Adrenal gland (tissue), 12 donors: Measurements from ENCODE around the gene CSK. TPM values are rescaled to one million over a fixed set of nuclear protein-coding genes. Genes with fewer than 3 reads are reported as not detected.

Source experiments
- DNase-seq, 7 donors: peaks; one replicate each; pipeline ENCODE4 v3.0.0-alpha.2; 2019 to 2020
- H3K27ac ChIP-seq, 5 donors: fragments of 200-600 bp; sonication (generic) in 4 of 5; 1 replicate in 3 of 5; 2 replicates in 2 of 5; pipeline versions ENCODE4 v1.5.1 to v1.8.0; 2016 to 2020; ENCODE audit warnings: mild to moderate bottlenecking in 1 of 5
- H3K27me3 ChIP-seq: fragments of 200-600 bp; 2 replicates; pipeline ENCODE4 v1.8.0; 2021
- H3K36me3 ChIP-seq, 2 donors: fragments of 200-600 bp; replicated peaks in 1 of 2; 1 replicate in 1 of 2; 2 replicates in 1 of 2; pipeline versions ENCODE4 v1.5.1 to v1.8.0; 2018 to 2022
- H3K4me1 ChIP-seq, 2 donors: fragments of 200-600 bp; replicated peaks in 1 of 2; 1 replicate in 1 of 2; 2 replicates in 1 of 2; pipeline versions ENCODE4 v1.5.1 to v1.8.0; 2018 to 2021
- H3K4me3 ChIP-seq, 4 donors: fragments of 200-600 bp; sonication (generic) in 3 of 4; one replicate each; pipeline ENCODE4 v1.5.1; 2016 to 2018
- H3K9me3 ChIP-seq, 3 donors: fragments of 200-600 bp; sonication (generic) in 1 of 3; replicated peaks in 1 of 3; 1 replicate in 2 of 3; 2 replicates in 1 of 3; pipeline versions ENCODE4 v1.5.1 to v1.8.0; 2016 to 2021
- POLR2A ChIP-seq, 2 donors: fragments of 450-650 bp; IDR thresholded peaks; one replicate each; pipeline ENCODE4 v1.6.1; 2017; ENCODE audit warnings: antibody characterized with exemption in 2 of 2, mild to moderate bottlenecking in 2 of 2, moderate library complexity in 1 of 2
- WGBS, 4 donors: extraction: QIAGEN DNeasy Blood & Tissue Kit in 2 of 4; methylation state at CpG; one replicate each; pipeline versions ENCODE4 v1.1.5 to v1.1.7; 2013 to 2017; 5-methylcytosine and 5-hydroxymethylcytosine counted together
- intact Hi-C, 2 donors: fragments of 100-400 bp; cut with DNase I; formaldehyde crosslinking; loops; one replicate each; pipeline versions ENCODE4 v1.14.1 to v1.15.0; 2022 to 2023
- polyA plus RNA-seq, 3 donors: library from polyadenylated mRNA; stranded (reverse); fragments of 200-250 nt in 2 of 3; fragments of 350-450 nt in 1 of 3; fragmentation: Illumina TruSeq in 1 of 3; extraction: RNeasy Lipid Tissue Mini Kit (QIAGEN cat#74804) in 1 of 3; gene quantifications; one replicate each; pipeline ENCODE4 v1.2.3, GENCODE V29; 2013 to 2014
- total RNA-seq, 9 donors: library from RNA; depleted of rRNA in 4 of 9; stranded (reverse); fragments of >200 nt in 4 of 9; fragments of 120-200 nt in 1 of 9; fragmentation: NEBNext Ultra II Directional in 1 of 9; extraction: Animal tissue kit (Norgen Biotek cat#: 25700) in 1 of 9; gene quantifications; one replicate each; pipeline versions ENCODE4 v1.1.0 to v1.2.4, GENCODE V29; 2013 to 2023
- TF ChIP-seq, protein P1 (sequence below), 6 experiments: fragments of 450-650 bp in 4 of 6; fragments of 200-600 bp in 2 of 6; sonication (generic) in 1 of 6; IDR thresholded peaks; 1 replicate in 5 of 6; 2 replicates in 1 of 6; pipeline versions ENCODE4 v1.5.1 to v1.8.0; 2016 to 2021; ENCODE audit warnings: antibody characterized with exemption in 6 of 6, mild to moderate bottlenecking in 2 of 6, moderate library complexity in 1 of 6
- donor health status: healthy with polysubstance abuse.
- donor health status: Bipolar disorder and iron deficiency.
- donor health status: DM: yes; HTN: yes; CAD: no.
- donor health status: DM: no; HTN: no; CAD: no.
- donor health status: DM: no; HTN: no; CAD: no.
- donor health status: DM: yes; HTN: yes; CAD: no.

The CSK gene
- total and polyA plus RNA-seq, 12 donors: 10.9 to 59.4 (median 27.6) TPM

DNA sequence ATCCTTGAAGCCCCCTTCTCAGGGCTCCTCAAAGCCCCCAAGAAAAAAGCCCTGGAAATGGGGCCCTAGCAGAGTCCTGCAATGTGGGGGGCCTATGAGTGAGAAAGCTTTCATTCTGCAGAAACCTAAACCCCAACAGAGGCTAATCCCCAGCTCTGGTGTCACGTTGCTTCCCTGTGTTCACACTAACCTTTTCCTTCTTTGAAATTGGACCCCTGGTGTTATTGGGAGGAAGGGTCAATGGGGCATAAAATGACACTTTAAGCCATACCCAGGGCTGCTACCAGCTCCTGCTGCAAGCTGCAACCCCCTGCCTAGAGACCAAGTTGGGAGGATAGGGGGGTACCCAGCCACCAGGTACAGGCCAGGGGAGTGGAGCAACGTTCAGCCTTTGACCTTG, 31.1 kb upstream of the CSK start:
- Histone ChIP-seq H3K27ac (no peak overlapping the region), H3K27me3 (no peaks in the 10 kb centered on the region), H3K9me3 (no peaks in the 10 kb centered on the region), H3K4me3 (no peak overlapping the region), H3K4me1 (no peaks in the 10 kb centered on the region), H3K36me3 (no peaks in the 10 kb centered on the region)
- intact Hi-C loops: no loop called here
- WGBS, 4 donors: 36 to 60% (median 42%) methylated on average over 2 of the region's 2 CpGs
- no peak for DNase-seq
- TF ChIP-seq, protein P1, sequence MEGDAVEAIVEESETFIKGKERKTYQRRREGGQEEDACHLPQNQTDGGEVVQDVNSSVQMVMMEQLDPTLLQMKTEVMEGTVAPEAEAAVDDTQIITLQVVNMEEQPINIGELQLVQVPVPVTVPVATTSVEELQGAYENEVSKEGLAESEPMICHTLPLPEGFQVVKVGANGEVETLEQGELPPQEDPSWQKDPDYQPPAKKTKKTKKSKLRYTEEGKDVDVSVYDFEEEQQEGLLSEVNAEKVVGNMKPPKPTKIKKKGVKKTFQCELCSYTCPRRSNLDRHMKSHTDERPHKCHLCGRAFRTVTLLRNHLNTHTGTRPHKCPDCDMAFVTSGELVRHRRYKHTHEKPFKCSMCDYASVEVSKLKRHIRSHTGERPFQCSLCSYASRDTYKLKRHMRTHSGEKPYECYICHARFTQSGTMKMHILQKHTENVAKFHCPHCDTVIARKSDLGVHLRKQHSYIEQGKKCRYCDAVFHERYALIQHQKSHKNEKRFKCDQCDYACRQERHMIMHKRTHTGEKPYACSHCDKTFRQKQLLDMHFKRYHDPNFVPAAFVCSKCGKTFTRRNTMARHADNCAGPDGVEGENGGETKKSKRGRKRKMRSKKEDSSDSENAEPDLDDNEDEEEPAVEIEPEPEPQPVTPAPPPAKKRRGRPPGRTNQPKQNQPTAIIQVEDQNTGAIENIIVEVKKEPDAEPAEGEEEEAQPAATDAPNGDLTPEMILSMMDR (IDR thresholded peaks at IDR 0.05): no peak
- no peak for TF ChIP-seq POLR2A (IDR thresholded peaks at IDR 0.05)

DNA sequence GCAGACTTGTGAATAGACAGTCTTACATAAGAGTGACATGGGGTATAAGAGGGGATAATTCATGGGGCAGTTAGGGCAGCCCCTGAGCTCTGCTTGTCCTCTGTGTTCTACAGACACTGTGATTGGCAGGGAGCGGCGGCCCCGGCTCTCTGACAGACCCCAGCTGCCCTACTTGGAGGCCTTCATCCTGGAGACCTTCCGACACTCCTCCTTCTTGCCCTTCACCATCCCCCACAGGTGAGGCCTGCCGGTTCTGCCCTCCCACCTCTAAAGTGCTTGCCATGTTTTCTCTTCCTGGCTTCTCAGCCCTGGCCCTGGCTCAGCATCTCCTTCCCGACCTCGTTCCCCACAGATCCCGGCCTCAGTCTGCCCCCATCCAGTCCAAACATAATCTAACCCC, 29.9 kb upstream of the CSK start:
- 74 to 87% (median 81%) methylated on average over 8 of the region's 8 CpGs for WGBS, 4 donors
- H3K4me3 ChIP-seq: no peak overlapping the region
- H3K36me3 ChIP-seq: no peaks in the 10 kb centered on the region
- H3K27ac ChIP-seq: no peak overlapping the region
- no peak for DNase-seq
- no peaks in the 10 kb centered on the region for H3K4me1 ChIP-seq
- no peaks in the 10 kb centered on the region for H3K27me3 ChIP-seq
- no peak for TF ChIP-seq POLR2A (IDR thresholded peaks at IDR 0.05)
- TF ChIP-seq, protein P1 (IDR thresholded peaks at IDR 0.05): no peak
- intact Hi-C loops: no loop called here
- no peaks in the 10 kb centered on the region for H3K9me3 ChIP-seq

DNA sequence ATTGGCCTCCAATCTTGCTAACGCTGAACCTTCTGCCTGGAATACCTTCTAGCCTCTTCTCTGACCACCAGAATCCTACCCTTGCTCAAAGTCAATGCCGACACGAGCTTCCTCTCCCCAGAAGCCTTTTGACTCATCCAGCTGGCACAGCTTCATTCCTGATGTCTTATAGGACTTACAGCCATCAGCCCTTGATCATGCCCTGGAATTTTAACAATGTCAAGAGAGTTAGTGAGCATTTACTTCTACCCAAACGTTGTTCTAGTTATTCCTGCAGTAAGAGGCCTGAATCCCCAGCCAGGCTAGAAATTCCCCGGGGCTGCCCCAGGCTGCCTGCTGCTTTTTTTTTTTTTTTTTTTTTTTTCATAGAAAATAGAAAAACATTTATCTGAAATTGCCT, 29.3 kb upstream of the CSK start:
- DNase-seq: no peak
- no peak overlapping the region for H3K4me3 ChIP-seq
- no peak overlapping the region for H3K27ac ChIP-seq
- no peaks in the 10 kb centered on the region for H3K9me3 ChIP-seq
- 43 to 58% (median 45%) methylated on average over 5 of the region's 5 CpGs for WGBS, 4 donors
- no peaks in the 10 kb centered on the region for H3K4me1 ChIP-seq
- no peaks in the 10 kb centered on the region for H3K27me3 ChIP-seq
- intact Hi-C loops: no loop called here
- H3K36me3 ChIP-seq: no peaks in the 10 kb centered on the region
- TF ChIP-seq, protein P1 (IDR thresholded peaks at IDR 0.05): no peak
- TF ChIP-seq POLR2A (IDR thresholded peaks at IDR 0.05): no peak

DNA sequence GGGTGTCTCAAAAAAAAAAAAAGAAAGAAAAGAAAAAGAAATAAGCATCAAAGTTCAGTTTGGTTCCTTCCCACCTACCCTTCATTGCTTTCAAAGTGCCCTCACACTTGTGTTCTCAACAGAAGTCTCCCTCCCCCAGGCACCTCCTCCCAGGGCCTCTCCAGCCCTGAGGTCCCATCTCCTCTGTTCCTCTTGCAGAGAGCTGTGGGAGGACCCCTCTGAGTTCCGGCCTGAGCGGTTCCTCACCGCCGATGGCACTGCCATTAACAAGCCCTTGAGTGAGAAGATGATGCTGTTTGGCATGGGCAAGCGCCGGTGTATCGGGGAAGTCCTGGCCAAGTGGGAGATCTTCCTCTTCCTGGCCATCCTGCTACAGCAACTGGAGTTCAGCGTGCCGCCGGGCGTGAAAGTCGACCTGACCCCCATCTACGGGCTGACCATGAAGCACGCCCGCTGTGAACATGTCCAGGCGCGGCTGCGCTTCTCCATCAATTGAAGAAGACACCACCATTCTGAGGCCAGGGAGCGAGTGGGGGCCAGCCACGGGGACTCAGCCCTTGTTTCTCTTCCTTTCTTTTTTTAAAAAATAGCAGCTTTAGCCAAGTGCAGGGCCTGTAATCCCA, 27.2 kb upstream of the CSK start:
- Histone ChIP-seq H3K4me1 (no peaks in the 10 kb centered on the region), H3K27me3 (no peaks in the 10 kb centered on the region), H3K4me3 (no peak overlapping the region), H3K9me3 (no peaks in the 10 kb centered on the region), H3K27ac (no peak overlapping the region), H3K36me3 (no peaks in the 10 kb centered on the region)
- TF ChIP-seq, protein P1 (IDR thresholded peaks at IDR 0.05): no peak
- TF ChIP-seq POLR2A (IDR thresholded peaks at IDR 0.05): no peak
- 75 to 87% (median 84%) methylated on average over 17 to 20 of the region's 20 CpGs for WGBS, 4 donors
- no peak for DNase-seq
- intact Hi-C loops: no loop called here
